GM12801 (cell line): ENCODE measurements around the gene CLDN9.

Experiments
- TF ChIP-seq, protein P1 (sequence below): IDR thresholded peaks from one replicate; pipeline ENCODE4 v1.5.1; 2011; ENCODE audit warnings: control low read depth; ENCODE audit not compliant: insufficient read length; ENCODE audit errors: extremely low read depth

The CLDN9 gene

DNA sequence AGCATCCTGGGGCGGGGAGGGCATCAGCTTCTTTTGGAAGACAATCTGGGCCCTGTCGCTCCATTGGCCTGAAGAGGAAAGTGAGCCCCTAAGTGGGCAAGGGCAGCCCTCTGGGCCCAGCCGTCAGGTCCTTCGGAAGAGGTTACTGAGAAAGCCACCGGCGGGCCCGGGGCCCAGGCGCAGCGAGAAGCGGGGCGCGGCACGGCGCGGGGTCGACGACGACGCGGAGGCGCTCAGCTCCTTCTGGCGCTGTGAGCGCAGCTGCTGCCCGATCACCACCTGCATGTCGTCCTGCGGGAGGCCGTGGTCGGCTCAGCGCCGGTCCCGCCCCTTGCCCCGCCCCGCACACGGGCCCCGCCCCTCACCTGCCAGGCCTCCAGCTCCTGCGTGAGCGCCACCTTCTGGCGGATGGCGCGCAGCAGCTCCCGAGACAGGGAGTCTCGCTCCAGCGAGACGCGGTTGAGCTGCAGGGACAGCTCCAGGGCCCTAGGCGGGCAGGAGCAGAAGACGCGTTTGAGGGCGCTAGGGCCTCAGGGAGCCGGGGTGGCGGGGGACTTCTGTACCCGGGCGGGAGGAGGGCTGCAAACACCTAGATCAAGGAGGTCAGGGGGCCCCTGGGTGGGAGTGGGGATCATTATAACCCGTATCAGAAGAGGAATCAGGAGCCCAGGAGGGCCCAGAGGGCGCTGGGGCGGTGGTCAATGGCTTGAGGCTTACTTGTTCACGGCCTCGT lies 15.4 kb downstream of the CLDN9 start:
- TF ChIP-seq, protein P1, sequence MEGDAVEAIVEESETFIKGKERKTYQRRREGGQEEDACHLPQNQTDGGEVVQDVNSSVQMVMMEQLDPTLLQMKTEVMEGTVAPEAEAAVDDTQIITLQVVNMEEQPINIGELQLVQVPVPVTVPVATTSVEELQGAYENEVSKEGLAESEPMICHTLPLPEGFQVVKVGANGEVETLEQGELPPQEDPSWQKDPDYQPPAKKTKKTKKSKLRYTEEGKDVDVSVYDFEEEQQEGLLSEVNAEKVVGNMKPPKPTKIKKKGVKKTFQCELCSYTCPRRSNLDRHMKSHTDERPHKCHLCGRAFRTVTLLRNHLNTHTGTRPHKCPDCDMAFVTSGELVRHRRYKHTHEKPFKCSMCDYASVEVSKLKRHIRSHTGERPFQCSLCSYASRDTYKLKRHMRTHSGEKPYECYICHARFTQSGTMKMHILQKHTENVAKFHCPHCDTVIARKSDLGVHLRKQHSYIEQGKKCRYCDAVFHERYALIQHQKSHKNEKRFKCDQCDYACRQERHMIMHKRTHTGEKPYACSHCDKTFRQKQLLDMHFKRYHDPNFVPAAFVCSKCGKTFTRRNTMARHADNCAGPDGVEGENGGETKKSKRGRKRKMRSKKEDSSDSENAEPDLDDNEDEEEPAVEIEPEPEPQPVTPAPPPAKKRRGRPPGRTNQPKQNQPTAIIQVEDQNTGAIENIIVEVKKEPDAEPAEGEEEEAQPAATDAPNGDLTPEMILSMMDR = no peak

DNA sequence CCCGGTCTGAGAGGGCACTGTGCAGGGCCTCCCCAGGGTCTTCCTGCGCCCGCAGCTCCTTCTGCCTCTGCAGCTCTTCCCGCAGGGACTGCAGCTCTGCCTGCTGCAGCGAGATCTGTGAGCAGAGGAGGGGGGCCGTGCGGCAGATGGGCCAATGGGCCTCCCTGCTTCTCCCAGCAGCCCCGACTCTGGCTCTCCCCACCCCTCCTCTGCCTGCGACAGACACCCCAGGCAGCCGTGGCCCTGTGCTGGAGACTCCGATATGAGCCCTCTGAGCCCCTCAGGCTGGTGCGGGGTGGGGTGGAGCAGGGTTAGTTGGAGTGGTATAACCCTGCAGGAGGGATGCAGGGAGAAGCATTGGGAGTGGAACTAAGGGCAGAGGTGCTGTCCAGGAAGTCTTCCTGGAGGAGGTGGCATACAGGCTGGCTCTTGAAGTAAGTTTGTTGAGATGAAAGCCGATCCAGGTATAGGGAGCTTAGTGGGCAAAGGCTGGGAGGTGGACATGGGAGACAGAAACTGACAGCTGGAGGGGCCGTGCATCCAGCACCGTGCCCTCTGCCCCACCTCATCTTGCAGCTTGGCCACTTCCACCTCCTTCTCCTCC lies 16.1 kb downstream of the CLDN9 start:
- TF ChIP-seq, protein P1 = no peak

DNA sequence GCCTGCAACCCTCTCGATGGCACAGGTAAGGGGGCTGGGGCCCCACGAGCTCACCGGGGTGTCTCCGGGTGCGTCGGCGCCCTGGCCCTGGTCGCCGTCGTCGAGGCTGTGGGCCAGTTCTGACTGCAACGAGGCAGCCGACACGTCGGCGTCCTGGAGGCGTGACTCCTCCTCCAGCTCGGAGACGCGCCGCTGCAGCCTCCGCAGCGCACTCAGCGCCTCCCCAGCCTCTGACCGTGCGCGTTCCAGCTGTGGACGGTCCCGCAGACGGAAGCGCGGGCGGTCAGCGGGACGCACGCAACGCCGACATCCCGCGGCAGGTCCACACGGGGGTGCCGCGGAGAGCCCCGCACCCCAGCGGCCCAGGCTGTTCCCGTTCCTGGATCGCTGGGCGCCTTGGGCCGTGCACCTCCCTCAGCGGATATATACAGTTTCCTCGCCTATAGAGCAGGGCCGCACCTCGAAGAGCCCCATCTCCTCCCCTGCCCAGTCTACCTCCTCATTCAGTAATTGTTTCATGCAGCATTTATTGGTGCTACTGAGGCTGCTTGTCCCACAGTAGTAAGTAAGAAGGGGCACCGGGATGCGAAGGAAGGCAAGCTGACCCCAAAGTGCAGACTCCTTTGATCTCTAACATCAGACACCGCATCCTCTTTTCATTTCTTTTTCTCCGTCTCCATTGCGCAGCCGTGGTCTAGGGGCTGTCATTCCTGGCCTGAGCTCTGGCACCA lies 16.9 kb downstream of the CLDN9 start:
- TF ChIP-seq, protein P1 = no peak

DNA sequence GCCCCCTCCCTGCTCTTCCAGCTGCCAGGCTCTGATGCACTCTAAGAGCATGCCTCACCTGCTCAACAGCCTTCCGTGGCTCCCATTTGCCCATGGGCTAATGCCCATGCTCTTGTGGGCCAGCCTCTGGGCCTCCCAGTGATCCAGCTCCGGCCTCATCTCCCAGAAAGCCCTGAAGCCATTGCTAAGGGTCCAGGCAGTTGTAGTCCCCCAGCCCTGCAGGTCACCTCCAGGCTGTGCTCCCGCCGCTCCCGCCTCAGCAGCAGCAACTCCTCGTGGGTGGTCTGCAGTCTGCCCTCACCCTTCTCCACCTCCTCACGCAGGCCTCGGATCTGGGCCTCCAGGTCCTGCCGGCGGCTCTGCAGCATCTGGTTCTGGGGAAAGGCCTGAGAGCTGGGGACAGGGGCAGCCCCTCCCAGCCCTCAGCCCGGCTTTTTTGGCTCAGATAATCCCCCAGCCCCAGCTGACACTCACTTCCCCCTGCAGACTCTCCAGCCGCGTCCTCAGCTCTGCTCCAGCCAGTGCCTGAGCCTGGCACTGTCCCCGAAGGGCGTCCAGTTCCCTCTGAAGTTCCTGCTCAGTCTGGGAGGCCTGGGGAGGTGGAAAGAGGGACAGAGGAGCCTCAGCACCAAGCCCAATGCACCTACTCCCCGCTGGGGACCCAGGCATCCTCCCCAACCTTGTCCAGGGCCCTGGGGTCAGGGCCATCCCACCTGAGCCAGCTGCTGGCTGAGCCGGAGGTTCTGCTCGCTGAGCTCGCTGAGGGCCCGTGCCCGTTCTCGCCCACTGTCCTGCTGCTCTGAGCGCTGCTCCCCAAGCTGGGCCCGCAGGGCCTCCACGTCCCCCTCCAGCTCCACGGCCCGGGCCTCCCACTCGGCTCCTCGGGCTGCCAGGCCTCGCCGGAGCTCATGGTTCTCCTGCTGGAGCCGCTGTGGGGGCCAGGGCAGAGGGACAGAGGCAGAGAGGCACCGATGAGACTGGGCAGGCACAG lies 17.8 kb downstream of the CLDN9 start:
- TF ChIP-seq, protein P1 = no peak

DNA sequence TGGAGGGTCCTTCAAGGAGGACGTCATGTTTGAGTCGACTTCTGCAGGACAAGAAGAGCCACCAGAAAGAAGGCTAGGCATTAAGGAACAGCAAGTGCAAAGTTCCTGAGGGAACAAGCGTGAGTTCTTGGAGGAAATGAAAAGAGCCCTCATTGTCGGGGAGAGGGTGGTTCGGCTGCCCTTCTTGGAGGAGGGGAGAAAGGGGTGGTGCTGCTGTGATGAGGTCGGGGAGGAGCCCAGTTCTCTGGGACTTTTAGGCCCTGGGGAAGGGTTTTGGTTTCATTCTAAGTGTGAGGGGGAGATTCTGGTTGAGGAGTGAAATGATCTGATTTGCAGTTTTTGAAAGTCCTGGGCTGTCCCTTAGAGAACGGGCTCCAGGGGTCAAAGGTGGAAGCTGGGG lies 19.9 kb downstream of the CLDN9 start:
- TF ChIP-seq, protein P1 = no peak

DNA sequence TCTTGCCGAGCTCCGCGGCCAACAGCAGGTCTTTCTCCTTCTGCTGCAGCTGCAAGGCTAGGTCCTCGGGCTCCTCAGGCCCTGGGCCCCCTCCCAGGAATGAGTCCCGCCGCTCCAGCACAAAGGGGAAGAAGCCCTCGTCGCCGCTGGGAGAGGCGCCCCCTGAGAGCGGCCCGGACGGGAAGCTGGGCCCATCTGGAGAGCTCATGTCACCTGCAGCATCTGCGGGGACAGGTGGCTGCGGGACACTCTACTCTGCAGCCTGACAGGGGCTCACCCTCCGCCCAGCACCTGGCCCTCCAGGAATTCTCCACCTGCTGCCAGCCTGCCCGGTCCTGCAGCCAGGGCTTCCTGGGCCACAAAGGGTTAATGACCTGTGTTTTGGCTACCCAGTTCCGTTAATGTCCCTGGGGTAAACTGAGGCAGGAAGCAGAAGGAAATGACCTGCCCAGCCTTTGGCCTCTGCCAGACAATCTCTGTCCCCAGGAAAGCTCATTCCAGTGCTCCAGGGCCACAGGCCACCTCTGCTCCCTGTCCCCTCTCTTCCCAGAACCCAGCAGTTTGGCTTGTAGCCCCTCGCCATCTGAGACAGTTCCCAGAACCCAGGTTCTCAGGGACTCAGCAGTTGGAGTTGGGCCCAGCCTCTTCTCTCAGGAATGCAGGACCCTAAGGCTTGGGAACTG lies 22.7 kb downstream of the CLDN9 start:
- TF ChIP-seq, protein P1 = no peak
